ENCODE measurements around the gene C1orf21.

DNA sequence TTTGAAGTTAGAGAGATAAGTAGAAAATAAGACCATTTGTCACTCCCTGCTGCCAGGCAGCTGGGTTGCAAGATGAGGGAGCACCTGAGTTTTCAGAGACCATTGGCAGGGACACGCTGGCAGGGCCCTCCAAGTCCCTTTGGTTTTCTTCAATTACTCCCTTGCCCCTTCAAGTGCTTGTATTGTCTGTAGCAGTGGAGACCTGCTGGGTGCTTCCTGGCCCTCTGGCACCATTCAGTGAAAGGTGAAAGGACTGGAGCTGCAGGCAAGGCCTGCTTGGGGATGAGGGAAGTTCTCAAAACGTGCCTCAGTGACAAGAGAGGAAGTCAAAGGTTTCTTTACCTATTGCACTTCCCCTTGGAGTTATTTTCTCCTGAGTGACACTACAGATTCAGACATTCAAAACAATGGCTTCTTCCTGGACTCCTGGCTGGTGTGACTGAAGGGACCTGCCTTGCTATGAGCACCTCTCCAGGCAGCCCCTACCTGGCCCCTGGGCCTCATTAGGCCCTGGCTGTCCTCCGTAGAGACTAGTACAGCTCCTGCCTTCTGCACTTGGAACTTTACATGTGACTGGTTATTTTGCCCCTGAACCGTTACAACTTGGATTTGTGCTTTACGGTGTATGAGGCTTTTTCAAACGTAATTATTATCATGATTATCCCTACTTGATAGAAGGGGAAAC, 100.1 kb downstream of the C1orf21 start:
- no peak for TF ChIP-seq POLR2A (IDR thresholded peaks at IDR 0.05)
- TF ChIP-seq, protein P1, sequence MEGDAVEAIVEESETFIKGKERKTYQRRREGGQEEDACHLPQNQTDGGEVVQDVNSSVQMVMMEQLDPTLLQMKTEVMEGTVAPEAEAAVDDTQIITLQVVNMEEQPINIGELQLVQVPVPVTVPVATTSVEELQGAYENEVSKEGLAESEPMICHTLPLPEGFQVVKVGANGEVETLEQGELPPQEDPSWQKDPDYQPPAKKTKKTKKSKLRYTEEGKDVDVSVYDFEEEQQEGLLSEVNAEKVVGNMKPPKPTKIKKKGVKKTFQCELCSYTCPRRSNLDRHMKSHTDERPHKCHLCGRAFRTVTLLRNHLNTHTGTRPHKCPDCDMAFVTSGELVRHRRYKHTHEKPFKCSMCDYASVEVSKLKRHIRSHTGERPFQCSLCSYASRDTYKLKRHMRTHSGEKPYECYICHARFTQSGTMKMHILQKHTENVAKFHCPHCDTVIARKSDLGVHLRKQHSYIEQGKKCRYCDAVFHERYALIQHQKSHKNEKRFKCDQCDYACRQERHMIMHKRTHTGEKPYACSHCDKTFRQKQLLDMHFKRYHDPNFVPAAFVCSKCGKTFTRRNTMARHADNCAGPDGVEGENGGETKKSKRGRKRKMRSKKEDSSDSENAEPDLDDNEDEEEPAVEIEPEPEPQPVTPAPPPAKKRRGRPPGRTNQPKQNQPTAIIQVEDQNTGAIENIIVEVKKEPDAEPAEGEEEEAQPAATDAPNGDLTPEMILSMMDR (IDR thresholded peaks at IDR 0.05): no peak

All from body of pancreas (tissue), 4 donors.